GM23248 (cell line): Measurements from ENCODE around the gene MMP1. TPM values are rescaled to one million over a fixed set of nuclear protein-coding genes. Genes with fewer than 3 reads are reported as not detected.

Experiments
- DNase-seq: peaks from one replicate; pipeline ENCODE4 v3.0.0-alpha.2; 2015
- H2AFZ ChIP-seq: fragments of 200-600 bp; sonication (generic); 2 replicates; pipeline ENCODE4 v1.6.1; 2016; ENCODE audit warnings: antibody characterized with exemption
- H3F3A ChIP-seq: fragments of 200-600 bp; sonication (generic); 2 replicates; pipeline ENCODE4 v1.6.1; 2016; ENCODE audit warnings: mild to moderate bottlenecking, antibody characterized with exemption, mixed run types; ENCODE audit not compliant: insufficient read depth
- H3K27ac ChIP-seq: fragments of 200-600 bp; sonication (generic); 2 replicates; pipeline ENCODE4 v1.5.1; 2016; ENCODE audit warnings: mild to moderate bottlenecking
- H3K27me3 ChIP-seq: fragments of 200-600 bp; sonication (generic); replicated peaks from 2 replicates; pipeline ENCODE4 v1.6.1; 2016; ENCODE audit warnings: mild to moderate bottlenecking; ENCODE audit not compliant: insufficient read depth
- H3K36me3 ChIP-seq: fragments of 200-600 bp; sonication (generic); 2 replicates; pipeline ENCODE4 v1.6.1; 2016; ENCODE audit warnings: low read depth, mild to moderate bottlenecking
- H3K4me1 ChIP-seq: fragments of 200-600 bp; sonication (generic); 2 replicates; pipeline ENCODE4 v1.6.1; 2016; ENCODE audit warnings: mild to moderate bottlenecking; ENCODE audit not compliant: insufficient read depth
- H3K4me2 ChIP-seq: fragments of 200-600 bp; sonication (generic); one replicate; pipeline ENCODE4 v1.6.1; 2016; ENCODE audit warnings: mild to moderate bottlenecking; ENCODE audit not compliant: unreplicated experiment
- H3K4me3 ChIP-seq: fragments of 200-600 bp; sonication (generic); 2 replicates; pipeline ENCODE4 v1.5.1; 2016; ENCODE audit warnings: mild to moderate bottlenecking
- H3K79me2 ChIP-seq: fragments of 200-600 bp; sonication (generic); 2 replicates; pipeline ENCODE4 v1.6.1; 2016; ENCODE audit warnings: mild to moderate bottlenecking; ENCODE audit not compliant: insufficient read depth
- H3K9ac ChIP-seq: fragments of 200-600 bp; sonication (generic); 2 replicates; pipeline ENCODE4 v1.6.1; 2016; ENCODE audit warnings: mild to moderate bottlenecking
- H3K9me2 ChIP-seq: fragments of 200-600 bp; sonication (generic); 2 replicates; pipeline ENCODE4 v1.6.1; 2016; ENCODE audit warnings: mixed run types, mild to moderate bottlenecking, moderate library complexity; ENCODE audit not compliant: insufficient read depth
- H3K9me3 ChIP-seq: fragments of 200-600 bp; sonication (generic); one replicate; pipeline ENCODE4 v1.6.1; 2017; ENCODE audit warnings: low read depth
- H4K20me1 ChIP-seq: fragments of 200-600 bp; sonication (generic); 2 replicates; pipeline ENCODE4 v1.6.0; 2016; ENCODE audit not compliant: insufficient read depth
- EZH2 ChIP-seq: fragments of 200-600 bp; sonication (generic); IDR thresholded peaks from 2 replicates; pipeline ENCODE4 v1.6.1; 2018; ENCODE audit warnings: antibody characterized with exemption, mild to moderate bottlenecking; ENCODE audit not compliant: insufficient read depth, poor library complexity, severe bottlenecking
- EZH2phosphoT487 ChIP-seq: fragments of 200-600 bp; sonication (generic); IDR thresholded peaks from 2 replicates; pipeline ENCODE4 v1.6.1; 2018; ENCODE audit warnings: antibody characterized with exemption, moderate library complexity, mild to moderate bottlenecking, low read depth; ENCODE audit not compliant: insufficient read depth
- WGBS, 2 experiments: methylation state at CpG; one replicate each; pipeline ENCODE4 v1.1.6; 2015 to 2017; ENCODE audit warnings: low lambda C conversion rate in 2 of 2, low coverage in 1 of 2; ENCODE audit errors: missing lambda C conversion rate in 2 of 2; 5-methylcytosine and 5-hydroxymethylcytosine counted together
- in situ Hi-C: fragments of 300-500 bp; cut with MboI; formaldehyde crosslinking; loops from 2 replicates; pipeline ENCODE4 v1.15.0; 2020
- polyA plus RNA-seq: library from polyadenylated mRNA; unstranded; fragments of >200 nt; fragmentation: Nextera tagmentation; extraction: Ambion mirVana; gene quantifications from 2 replicates; pipeline ENCODE4 v1.2.1, GENCODE V29; 2016
- total RNA-seq: library from RNA; depleted of rRNA; stranded (reverse); fragments of >200 nt; shearing (Covaris generic); gene quantifications from 2 replicates; pipeline ENCODE4 v1.2.3, GENCODE V29; 2014

MMP1 gene
- total and polyA plus RNA-seq, 2 experiments from 2014 or later, result 34.5 to 53.2 TPM

- H3K4me3 ChIP-seq, result no peak overlapping the region
These were observed 34.5 kb downstream of the MMP1 start for GRCh38 chr11:102763440-102763839.

GRCh38 chr11:102762361-102762767 lies 35.6 kb downstream of the MMP1 start:
- no peaks in the 10 kb centered on the region for H3K79me2 ChIP-seq
- peaks cover 10% of the 10 kb centered on the region for H3K27me3 ChIP-seq
- in situ Hi-C loops, result no loop called here
- H3K9ac ChIP-seq, result no peak overlapping the region
- DNase-seq, result peak; percentile 74
- H3K4me2 ChIP-seq, result peak overlapping the region; percentile 39
- H3K4me1 ChIP-seq, result peaks cover 35% of the 10 kb centered on the region
- H3K4me3 ChIP-seq, result no peak overlapping the region
- no peak overlapping the region for H2AFZ ChIP-seq
- WGBS, 2 experiments, result 24 to 31% methylated on average over 2 of the region's 2 CpGs
- no peaks in the 10 kb centered on the region for H3K36me3 ChIP-seq
- peaks cover 40% of the 10 kb centered on the region for H3F3A ChIP-seq
- no peaks in the 10 kb centered on the region for H3K9me2 ChIP-seq
- no peaks in the 10 kb centered on the region for H4K20me1 ChIP-seq
- no peaks in the 10 kb centered on the region for H3K9me3 ChIP-seq
- peak overlapping the region; percentile 13 for H3K27ac ChIP-seq
- TF ChIP-seq EZH2phosphoT487 (no peak), EZH2 (no peak)

More at GRCh38 chr11:102763440-102763839, 34.5 kb downstream of the MMP1 start:
- no peak for TF ChIP-seq EZH2
- TF ChIP-seq EZH2phosphoT487, result no peak
- peaks cover 38% of the 10 kb centered on the region for H3F3A ChIP-seq
- no peak overlapping the region for H3K4me2 ChIP-seq
- 20 to 35% methylated on average over 2 of the region's 2 CpGs for WGBS, 2 experiments
- no peak overlapping the region for H3K27ac ChIP-seq
- H4K20me1 ChIP-seq, result no peaks in the 10 kb centered on the region
- H3K79me2 ChIP-seq, result no peaks in the 10 kb centered on the region
- H3K9me2 ChIP-seq, result no peaks in the 10 kb centered on the region
- no peaks in the 10 kb centered on the region for H3K9me3 ChIP-seq
- H3K9ac ChIP-seq, result no peak overlapping the region
- H3K27me3 ChIP-seq, result peaks cover 5% of the 10 kb centered on the region; the same call in 1 of the 2 replicates
- H3K4me1 ChIP-seq, result peaks cover 35% of the 10 kb centered on the region
- peak; percentile 26 for DNase-seq
- no peak overlapping the region for H2AFZ ChIP-seq
- in situ Hi-C loops, result no loop called here
- no peaks in the 10 kb centered on the region for H3K36me3 ChIP-seq

GRCh38 chr11:102761646-102762238 lies 36.2 kb downstream of the MMP1 start:
- H3F3A ChIP-seq, result peaks cover 40% of the 10 kb centered on the region
- no peaks in the 10 kb centered on the region for H4K20me1 ChIP-seq
- in situ Hi-C loops, result no loop called here
- no peak for TF ChIP-seq EZH2
- no peak for TF ChIP-seq EZH2phosphoT487
- no peaks in the 10 kb centered on the region for H3K36me3 ChIP-seq
- peak overlapping the region; percentile 13 for H3K27ac ChIP-seq
- no peaks in the 10 kb centered on the region for H3K9me3 ChIP-seq
- peak overlapping the region; percentile 39 for H3K4me2 ChIP-seq
- H3K4me3 ChIP-seq, result no peak overlapping the region
- H3K27me3 ChIP-seq, result peaks cover 16% of the 10 kb centered on the region
- H3K79me2 ChIP-seq, result no peaks in the 10 kb centered on the region
- peaks cover 35% of the 10 kb centered on the region for H3K4me1 ChIP-seq
- WGBS, 2 experiments, result 72 to 73% methylated on average over 4 of the region's 4 CpGs
- H3K9ac ChIP-seq, result no peak overlapping the region
- peak; percentile 20 for DNase-seq
- no peak overlapping the region for H2AFZ ChIP-seq
- no peaks in the 10 kb centered on the region for H3K9me2 ChIP-seq

- TF ChIP-seq EZH2phosphoT487 (peak; percentile 81; the same call in 1 of the 2 replicates), EZH2 (no peak)
- Histone ChIP-seq H3K4me1 (peaks cover 35% of the 10 kb centered on the region), H3F3A (peaks cover 40% of the 10 kb centered on the region), H3K9me3 (no peaks in the 10 kb centered on the region), H3K4me2 (peak overlapping the region; percentile 40), H3K4me3 (no peak overlapping the region), H3K27ac (peak overlapping the region; percentile 61), H3K36me3 (no peaks in the 10 kb centered on the region), H4K20me1 (no peaks in the 10 kb centered on the region), H3K9me2 (no peaks in the 10 kb centered on the region), H3K79me2 (no peaks in the 10 kb centered on the region), H2AFZ (no peak overlapping the region), H3K9ac (no peak overlapping the region), H3K27me3 (peaks cover 21% of the 10 kb centered on the region)
- 24 to 25% methylated on average over 4 of the region's 4 CpGs for WGBS, 2 experiments
- DNase-seq, result peak; percentile 96
- in situ Hi-C loops, result no loop called here
These were observed 37.5 kb downstream of the MMP1 start for GRCh38 chr11:102760344-102761035.
